HG02840 (cell line): ENCODE data around the gene TEX22.
"Not testable (repeated sequence)": the region's sequence is repeated elsewhere in the genome, so short reads cannot be mapped to it uniquely, and the experiment has no call there.

Experiments used
- ATAC-seq: cut with Tn5 transposase; IDR thresholded peaks from one replicate; pipeline ENCODE4 v1.9.1; 2021; ENCODE audit warnings: mild to moderate bottlenecking, moderate library complexity, moderate number of reproducible peaks; ENCODE audit not compliant: unreplicated experiment, low FRiP score

TEX22 gene, protein sequence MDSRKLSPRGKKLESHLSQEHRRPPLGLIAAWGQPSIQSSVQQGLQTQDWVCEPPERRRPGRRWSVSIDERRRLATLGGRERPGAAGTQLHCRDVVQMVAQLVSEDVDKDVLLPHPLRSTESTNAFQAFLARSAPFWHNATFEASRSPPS

DNA sequence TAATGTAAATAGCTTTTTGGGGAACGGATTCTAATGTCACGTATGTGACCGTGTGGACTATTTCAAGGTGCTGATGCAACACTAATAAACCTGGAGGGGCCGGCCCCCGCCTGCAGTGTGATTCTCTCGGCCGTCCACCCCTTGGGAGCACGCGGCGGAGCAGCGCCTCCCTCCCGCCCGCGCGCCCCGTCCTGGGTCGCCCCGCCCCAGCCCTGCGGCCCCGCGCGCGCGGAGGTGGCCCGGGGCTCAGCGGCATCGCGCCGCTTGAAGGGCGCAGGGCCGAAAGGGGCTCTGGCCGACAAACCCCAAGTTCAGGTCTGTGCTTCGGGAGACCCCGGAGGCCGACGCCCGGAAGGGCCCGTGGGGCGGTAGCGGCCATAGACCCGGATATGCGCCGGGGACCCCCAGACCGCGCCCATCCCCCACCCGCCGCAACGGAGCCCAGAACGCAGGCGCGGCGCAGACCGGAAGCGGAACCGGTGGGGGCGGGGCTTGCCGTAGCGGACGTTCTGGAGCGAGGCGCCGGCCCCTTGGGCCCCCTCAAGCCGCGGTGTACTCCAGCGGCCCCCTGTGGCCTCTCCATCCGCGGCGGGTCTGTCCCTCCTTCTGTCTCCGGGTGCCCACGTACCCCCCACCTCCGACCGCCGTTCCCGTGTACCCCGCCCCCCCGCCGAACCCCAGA lies at the start of gene TEX22:
TEX22 (plus strand) TSS at position 495 of the 682 bp plus-strand sequence. CDS start 803 bp downstream, outside the sequence.
- peak; percentile 75 for ATAC-seq

DNA sequence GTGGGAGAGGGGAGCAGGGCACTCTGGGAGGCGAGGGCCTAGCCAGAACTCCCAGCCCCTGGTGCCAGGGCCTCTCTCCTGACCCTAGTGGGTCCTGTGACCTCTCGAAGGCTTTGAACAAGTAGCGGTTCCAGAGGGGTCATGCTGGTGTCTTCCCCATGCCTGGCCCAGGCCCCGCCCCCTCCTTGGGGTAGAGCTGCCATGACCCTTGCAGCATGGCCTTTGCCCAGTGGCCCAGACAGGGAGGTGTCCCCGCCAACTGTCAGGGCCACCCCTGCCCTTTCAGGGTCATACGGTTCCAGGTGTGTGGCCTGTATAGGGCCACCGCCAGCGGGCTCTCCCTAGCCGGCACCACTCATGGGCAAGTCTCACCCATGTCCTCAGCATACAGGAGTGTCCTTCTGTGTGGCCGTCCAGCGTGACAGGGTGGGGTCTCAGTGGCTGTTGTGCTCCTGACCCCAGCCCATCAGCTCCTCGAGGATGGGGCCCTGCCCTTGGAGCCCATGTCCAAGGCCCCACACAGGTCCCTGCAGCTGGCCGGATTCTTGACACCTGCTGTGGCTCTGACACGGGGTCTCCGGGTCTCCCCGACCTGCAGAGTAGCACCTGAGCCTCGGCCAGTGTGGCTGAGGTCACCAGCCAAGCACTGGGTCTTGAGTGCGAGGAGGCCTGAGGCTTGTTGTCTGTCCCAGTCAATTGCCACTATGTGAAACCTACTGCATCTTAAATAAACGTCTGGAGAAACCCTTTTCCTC lies 49.2 kb upstream of the TEX22 start:
- ATAC-seq = no peak

DNA sequence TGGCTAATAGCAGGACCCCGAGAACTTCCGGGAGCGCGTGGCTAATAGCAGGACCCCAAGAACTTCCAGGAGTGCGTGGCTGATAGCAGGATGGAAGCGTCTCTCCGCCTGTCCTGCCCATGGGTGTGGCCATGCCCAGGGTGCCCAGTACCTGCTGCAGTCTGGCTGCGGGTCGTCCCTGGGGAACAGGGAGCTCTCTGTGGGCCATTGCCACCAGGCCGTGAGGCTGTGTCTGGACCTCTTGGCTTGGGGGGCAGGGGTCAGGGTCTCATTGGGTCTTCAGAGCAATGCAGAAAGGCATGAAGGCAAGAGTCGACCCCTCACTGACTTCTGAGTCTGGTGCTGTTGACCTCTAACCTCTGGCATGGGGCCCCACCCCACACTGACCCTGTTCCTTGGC lies 48.3 kb upstream of the TEX22 start:
- ATAC-seq = no peak

DNA sequence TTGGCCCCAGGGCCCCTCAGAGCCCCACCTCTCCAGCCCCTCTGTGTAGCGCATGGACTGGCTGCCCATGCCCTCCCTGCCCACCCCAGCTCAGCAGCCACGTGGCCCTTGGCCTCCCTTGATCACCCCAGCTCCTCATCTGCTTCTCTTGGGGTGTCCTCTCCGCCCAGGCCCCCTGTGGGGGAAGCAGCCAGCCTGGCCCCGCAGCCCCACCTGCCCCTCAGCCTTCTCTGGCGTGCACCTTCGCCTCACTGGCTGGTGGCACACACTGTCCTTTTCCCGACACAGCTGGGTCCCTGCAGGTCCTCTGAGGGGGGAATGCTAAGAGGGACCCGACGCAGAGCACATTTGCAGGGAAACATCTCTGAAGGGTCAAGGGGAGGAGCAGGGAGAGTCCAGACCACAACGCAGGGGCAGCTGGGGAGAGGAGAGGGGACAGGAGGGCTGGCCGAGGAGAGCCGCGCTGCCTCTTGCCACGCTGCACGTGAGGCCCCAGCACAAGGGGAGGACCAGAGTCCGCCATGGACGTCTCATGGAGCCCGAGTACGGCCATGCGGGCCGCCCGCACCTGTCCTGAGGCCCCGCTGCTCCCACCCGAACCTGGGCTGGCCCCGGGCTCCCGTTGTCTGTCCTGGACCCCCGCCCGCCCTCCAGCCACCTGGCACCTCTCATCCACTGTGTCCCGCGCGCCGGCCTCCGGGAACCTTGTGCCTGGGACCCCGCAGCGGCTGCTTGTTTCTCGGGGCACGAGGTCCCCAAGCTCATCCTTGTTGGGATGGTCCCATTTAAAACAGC lies 47.7 kb upstream of the TEX22 start:
- ATAC-seq = no peak

DNA sequence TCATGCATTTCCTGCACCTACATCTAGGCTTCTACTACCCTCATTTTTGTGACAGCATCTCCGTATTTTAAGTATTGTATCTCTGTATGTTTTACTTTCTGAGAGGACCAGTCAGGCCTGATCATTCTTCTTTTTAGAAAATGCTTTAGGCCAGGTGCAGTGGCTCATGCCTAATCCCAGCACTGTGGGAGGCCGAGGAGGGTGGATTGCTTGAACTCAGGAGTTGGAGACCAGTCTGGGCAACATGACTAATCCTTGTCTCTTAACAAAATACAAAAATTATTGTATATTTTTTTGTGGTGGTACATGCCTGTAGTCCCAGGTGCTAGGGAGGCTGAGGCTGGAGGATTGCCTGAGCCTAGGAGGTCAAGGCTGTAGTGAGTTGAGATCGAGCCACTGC lies 46.9 kb upstream of the TEX22 start:
- no peak for ATAC-seq

DNA sequence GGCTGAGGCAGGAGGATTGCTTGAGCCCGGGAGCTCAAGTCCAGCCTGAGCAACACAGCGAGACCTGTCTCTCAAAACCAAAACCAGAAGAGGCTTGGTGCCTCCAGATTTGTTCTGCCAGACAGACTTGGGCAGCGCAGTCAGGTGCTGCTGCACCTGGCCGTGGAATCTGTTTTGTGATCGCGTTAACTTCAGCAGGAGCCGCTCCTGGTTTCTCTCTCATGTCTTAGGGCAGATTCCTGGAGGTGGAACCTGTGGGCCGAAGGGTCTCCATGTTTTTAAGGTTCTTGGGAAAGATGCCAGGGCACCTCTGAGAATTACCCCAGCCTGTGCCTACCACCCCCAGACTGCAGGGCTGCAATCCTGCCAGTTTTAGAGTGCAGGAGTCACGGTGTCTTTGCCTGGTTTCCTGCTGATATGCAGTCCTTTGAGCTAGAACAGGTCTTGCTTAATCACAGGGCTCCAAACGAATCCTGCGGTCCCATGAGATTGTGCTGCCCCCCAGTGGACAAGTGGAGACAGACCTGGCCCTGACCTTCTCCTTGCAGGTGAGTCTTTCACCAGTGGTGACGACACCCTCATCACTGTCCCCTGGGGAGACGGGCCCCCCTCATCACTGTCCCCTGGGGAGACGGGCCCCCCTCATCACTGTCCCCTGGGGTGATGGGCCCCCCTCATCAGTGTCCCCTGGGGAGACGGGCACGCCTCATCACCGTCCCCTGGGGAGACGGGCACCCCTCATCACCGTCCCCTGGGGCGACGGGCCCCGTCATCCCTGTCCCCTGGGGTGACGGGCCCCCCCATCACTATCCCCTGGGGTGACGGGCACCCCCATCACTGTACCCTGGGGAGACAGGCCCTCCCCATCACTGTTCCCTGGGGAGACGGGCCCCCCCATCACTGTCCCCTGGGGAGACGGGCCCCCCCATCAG lies 46.2 kb upstream of the TEX22 start:
- ATAC-seq = no peak

DNA sequence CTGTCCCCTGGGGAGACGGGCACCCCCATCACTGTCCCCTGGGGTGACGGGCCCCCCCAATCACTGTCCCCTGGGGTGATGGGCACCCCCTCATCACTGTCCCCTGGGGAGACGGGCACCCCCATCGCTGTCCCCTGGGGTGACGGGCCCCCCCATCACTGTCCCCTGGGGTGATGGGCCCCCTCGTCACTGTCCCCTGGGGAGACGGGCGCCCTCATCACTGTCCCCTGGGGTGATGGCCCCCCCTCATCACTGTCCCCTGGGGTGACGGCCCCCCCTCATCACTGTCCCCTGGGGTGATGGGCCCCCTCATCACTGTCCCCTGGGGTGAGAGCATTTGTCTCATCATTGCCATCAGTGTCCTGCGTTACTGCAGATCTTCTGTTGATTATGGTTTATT lies 45.2 kb upstream of the TEX22 start:
- ATAC-seq = no peak

DNA sequence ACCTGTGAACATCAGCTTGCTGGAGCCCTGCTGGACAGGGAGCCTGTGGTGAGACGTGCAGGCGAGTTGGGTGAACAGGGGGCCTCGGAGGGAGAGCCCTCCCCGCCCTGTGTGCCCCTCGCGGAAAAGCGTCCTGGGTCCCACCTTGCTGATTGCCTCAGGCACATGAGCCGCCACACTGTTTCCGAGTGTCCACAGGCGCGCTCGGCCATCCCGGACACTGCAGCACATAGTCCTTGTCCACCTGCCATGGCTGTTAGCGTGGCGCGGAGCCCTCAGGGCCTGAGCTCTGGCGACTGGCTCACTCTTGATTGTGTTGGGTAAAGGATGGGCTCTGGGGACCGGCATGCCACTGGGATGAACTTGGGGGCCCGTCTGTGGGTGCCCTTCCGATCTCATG lies 43.8 kb upstream of the TEX22 start:
- ATAC-seq = no peak

DNA sequence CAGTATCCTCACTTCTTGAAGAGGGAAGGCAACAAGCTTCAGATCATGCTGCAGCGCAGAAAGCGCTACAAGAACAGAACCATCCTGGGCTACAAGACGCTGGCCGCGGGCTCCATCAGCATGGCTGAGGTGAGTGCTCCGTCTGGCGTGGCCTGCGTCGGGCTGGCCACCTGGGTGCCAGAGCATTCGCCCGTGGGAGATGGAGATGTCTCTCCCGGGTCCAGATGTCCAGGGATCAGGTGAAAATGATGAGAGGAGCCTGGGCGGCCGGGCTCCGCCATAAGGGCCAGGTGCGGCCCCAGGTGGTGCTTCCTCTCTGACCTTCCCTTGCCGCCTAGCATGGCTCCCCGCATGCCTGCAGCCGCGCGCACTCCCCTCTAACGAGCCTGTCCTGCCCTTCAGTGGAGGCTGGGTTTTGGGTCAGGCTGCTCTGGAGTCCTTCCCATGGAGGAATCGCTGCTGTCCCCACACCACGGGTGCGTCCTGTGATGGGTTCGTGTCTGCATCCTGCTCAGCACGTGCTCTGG lies 43.2 kb upstream of the TEX22 start:
- no peak for ATAC-seq

DNA sequence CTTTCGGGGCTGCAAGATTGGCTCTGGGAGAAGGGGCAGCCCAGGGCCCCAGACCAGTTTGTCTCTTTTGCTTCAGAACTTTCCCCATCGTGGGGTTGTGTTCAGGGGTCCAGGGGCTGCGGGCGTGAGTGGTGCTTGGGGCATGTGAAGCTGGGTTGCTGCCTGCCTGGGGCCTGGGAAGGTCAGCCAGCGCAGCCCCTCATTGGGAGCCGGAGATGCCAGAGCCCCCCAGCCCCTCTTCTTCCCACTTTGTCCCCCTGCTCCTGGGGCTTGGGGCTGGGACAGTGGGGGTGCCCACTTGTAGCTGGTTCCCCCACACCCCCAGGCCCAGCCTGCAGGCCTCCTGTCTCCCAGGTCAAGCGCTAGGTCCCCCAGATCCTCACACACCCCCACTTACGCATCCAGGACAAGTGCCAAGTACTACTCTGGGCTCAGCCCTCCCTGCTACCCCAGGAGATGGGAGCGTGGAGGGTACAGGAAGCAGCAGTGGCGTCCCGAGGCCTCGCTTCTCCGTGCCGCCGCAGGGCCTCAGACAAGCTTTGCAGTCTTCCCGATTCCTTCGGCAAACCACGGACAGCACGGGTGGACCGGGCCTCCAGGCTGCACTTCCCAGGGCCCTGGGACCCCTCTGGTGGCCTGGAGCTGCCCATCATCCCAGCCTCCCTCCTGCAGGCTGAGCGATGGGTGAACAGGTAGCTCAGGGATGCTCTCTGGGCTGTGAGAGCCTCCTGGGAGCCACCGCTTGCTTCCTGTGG lies 42.3 kb upstream of the TEX22 start:
- no peak for ATAC-seq

DNA sequence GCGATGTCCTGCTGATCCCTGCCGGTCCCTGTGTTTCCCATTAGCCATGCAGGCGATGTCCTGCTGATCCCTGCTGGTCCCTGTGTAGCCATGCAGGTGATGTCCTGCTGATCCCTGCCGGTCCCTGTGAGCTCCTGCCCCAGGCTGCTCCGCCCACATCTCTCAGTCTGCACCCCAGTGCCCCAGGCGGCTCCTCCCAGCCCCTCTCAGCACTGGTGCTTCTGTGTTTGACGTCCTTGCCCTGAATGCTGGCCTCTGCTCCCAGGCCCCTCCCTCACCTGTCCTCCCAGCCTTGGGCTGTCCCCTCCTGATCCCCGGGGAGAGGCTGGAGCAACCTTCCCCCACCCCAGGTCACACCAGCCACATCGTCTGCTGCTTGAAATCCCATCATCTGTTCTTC lies 41.4 kb upstream of the TEX22 start:
- ATAC-seq = no peak

DNA sequence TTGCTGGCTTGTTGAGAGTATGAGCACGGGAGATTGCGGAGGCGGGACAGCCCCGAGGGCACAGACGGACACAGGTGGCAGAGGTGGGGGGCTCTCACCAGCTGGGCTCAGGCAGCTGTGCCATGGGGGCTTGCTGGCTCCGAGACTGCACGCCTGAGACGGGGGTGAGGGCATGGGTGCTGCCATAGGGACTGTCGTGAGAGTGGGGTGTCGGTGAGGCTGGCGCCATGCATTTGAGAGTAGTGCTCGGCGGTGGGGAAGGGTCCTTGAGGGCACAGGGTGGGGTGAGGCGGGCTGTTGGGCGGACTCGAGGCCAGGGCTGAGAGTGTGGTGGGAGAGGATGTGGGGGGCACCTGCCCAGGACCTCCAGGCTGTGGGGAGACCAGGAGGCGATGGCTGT lies 40.7 kb upstream of the TEX22 start:
- ATAC-seq = no peak

DNA sequence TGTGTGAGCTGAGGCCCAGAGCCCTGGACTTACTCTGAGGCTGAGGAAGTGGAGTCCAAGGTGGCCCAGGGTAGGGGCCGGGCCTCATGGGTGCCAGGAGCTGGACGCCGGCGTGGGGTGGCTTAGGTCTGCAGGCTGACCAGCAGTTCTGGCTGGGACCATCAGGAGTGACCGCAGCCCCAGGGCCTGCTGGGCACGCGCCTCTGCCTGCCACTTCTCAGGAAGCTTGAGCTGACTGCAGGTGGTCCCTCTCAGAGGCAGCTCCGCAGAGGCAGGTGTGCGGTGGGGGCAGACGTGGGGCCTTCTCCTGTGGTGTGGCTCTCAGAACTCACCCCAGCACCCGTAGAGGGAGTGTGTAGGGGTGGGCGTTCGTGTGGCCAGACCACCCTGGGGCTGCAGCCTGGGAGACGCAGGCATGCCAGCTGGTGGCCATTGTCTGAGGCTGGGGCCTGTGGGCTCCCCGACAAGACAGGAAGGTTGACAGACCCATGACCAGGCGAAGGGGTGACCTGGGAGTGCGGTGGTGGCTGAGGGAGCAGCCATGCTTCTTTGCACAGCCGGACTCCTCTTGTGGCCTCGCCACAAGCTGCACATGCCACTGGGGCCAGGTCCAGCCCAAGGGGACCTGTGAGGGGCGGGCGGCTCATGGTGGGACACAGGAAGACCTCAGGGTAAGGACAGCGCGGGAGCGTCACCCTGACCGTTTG lies 40.0 kb upstream of the TEX22 start:
- no peak for ATAC-seq

DNA sequence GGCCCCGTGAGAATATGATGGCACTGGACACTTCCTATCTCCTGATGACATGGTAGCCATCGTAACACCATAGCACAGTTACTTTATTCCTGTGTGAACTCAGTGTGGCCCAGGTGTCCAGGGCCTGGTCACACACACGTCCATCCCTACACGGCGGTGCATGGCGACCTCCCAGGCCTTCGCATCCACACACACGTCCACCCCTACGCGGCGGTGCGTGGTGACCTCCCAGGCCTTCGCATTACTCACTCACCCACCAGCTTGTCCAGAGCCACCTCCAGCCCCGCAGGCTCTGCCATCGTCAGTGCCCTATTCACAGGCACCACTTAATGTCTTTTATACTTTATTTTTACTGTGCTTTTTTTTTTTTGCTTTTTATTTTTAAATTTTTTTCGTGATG lies 39.4 kb upstream of the TEX22 start:
- ATAC-seq = no peak

DNA sequence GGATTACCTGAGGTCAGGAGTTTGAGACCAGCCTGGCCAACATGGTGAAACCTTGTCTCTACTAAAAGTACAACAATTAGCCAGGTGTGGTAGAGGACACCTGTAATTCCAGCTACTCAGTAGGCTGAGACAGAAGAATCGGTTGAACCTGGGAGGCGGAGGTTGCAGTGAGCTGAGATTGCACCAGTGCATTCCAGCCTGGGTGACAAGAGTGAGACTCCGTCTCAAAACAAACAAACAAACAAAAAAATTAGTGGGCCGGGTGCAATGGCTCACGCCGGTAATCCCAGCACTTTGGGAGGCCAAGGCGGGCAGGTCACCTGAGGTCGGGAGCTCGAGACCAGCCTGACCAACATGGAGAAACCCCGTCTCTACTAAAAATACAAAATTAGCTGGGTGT lies 36.9 kb upstream of the TEX22 start:
- not testable (repeated sequence) for ATAC-seq

DNA sequence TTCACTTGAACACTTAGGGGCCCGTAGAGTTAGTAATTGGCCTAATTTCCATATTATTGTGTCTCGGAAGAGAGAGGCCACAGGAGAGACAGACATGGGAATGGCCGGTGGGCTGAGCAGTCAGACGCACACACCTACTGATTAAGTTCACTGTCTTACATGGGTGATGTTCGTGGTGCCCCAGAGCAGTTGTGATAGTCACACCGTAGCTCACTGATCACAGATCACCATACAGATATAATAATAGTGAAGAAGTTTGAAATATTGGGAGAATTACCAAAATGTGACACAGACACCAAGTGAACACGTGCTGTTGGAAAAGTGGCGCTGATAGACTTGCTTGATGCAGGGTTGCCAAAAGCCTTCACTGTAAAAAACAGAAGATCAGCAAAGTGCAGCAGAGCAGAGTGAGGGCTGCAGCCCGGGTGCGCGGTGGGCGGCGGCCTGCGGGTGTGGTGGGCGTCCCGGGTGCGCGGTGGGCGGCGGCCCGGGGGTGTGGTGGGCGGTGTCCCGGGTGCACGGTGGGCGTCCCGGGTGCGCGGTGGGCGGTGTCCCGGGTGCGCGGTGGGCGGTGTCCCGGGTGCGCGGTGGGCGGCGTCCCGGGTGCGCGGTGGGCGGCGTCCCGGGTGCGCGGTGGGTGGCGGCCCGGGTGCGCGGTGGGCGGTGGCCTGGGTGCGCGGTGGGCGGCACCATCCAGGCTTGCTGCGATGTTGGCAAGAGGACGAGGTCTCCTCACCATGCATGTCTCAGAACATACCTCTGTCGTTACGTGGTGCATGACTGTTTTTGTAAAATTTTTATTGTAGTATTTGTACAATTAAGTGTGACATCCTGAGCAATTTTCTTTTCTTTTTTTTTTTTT lies 34.3 kb upstream of the TEX22 start:
- no peak for ATAC-seq

DNA sequence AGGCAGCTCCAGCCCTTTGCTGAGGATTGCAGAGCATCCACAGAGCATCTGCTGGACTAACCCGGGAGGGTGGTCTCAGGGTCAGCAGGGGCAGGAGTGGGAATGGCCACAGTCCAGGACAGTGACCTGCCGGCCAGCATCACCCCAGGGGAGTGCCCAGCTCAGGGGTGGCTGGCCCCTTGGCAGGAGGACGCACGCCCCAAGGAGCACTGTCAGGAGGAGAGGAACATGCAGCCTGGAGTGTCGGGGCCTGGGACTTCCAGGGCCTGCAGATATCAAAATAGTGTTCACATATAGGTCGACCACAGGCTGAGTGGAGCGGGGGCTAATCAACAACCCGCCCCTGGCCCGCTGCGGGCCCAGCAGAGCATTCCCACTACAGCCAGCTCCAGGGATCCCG lies 33.2 kb upstream of the TEX22 start:
- ATAC-seq = no peak

DNA sequence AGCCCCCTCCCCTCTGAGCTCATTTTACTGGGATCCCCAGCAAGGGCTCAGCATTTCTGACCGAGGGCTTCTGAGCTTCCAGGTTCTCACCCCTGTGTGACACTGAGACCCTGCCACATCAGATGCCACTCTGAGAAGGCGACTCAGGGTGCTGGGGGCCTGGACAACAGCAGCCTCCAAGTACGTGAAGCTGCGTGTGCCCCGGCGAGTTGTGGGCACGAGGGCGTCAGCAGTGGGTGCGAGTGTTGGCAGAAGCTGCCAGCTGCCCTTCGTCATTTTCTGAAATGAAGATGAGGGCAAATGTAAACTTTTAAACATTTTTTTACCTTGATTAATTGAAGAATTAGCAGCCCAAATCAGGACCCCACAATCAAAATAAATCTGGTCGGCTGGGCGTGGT lies 32.7 kb upstream of the TEX22 start:
- ATAC-seq = no peak
